Astrocyte of the spinal cord (primary cell): ENCODE data around the gene NSUN6.
A peak's percentile ranks its signal among the peaks of the same experiment; 100 is the strongest.

ENCODE experiments used
- DNase-seq: peaks from one replicate; pipeline ENCODE4 v3.0.0; 2011; ENCODE audit warnings: low read depth, low spot score
- H3K4me3 ChIP-seq: 2 replicates; pipeline ENCODE4 v1.5.1; 2011; ENCODE audit warnings: low read depth, mild to moderate bottlenecking, low read length, moderate library complexity
- CTCF ChIP-seq: IDR thresholded peaks from 2 replicates; pipeline ENCODE4 v1.5.1; 2012; ENCODE audit warnings: low read depth, mild to moderate bottlenecking, low read length, inconsistent platforms
- in situ Hi-C: cut with HindIII; loops from 2 replicates; pipeline ENCODE4 v1.10.0; 2017; ENCODE audit warnings: low sequenced_read_pairs

Gene NSUN6

GRCh38 chr10:18583575-18584270 is 67.7 kb downstream of the NSUN6 start:
- TF ChIP-seq CTCF: peak; percentile 22
- no peak for DNase-seq
- no peak overlapping the region for H3K4me3 ChIP-seq
- in situ Hi-C loops: no loop called here

DNA sequence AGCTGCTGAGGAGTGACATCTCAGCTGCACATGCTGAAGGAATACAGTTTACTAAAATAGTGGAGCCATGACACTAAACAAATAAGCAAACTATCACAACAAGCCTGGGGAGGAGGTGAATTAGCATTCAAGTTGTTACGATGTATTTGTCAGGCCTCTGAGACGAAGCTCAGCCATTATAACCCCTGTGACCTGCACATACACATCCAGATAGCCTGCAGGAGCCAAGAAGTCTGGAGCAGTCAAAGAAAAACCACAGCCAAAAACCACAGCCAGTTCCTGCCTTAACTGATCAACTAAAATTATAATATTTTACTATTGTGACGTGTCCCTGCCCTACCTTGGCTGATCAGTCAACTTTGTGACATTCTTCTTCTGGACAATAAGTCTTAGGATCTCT is 68.6 kb downstream of the NSUN6 start:
- H3K4me3 ChIP-seq: no peak overlapping the region
- TF ChIP-seq CTCF: no peak
- DNase-seq: peak; percentile 18
- in situ Hi-C loops: no loop called here

DNA sequence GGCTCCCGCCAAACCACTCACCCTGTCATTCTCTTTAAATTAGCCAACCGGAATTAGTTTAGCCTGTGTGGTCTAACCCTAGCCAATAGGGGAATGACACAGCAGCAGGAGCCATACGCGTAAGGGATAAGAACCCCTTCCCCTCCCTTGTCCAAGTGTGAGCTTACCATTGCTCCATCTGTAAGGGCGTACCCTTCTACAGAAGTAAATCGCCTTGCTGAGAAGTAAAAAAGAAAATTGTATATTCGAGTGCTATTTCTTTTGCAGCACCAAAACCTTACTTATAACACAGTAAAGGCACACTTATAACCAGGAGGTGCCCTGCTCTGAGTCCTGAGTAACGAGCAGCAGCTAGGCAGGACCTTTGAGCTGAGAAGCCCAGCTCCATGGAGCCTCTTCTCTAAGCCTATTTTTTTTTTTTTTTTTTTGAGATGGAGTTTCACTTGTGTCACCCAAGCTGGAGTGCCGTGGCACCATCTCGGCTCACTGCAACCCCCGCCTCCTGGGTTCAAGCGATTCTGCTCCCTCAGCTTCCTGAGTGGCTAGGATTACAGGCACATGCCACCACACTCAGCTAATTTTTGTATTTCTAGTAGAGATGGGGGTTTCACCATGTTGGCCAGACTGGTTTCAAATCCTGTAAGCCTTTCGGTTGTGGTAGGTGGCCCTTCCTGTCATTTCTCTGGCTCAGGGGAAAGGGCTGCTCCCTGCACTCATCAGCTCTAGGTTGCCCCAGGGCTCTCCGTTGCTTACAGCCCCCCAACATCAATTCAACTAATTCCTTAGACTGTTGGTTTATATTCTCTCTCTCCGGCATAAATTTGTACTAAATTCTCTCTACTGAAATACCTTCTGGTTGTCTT is 73.3 kb downstream of the NSUN6 start:
- no peak overlapping the region for H3K4me3 ChIP-seq
- TF ChIP-seq CTCF: no peak
- in situ Hi-C loops: no loop called here
- DNase-seq: no peak

- DNase-seq: no peak
- in situ Hi-C loops: no loop called here
- H3K4me3 ChIP-seq: no peak overlapping the region
- TF ChIP-seq CTCF: no peak
These were observed 74.8 kb downstream of the NSUN6 start for GRCh38 chr10:18576586-18576985.

GRCh38 chr10:18572959-18573561 is 78.3 kb downstream of the NSUN6 start:
- no peak for DNase-seq
- in situ Hi-C loops: no loop called here
- no peak overlapping the region for H3K4me3 ChIP-seq
- TF ChIP-seq CTCF: no peak

- H3K4me3 ChIP-seq: no peak overlapping the region
- no peak for TF ChIP-seq CTCF
- DNase-seq: no peak
- in situ Hi-C loops: no loop called here
These were observed 79.6 kb downstream of the NSUN6 start for GRCh38 chr10:18571780-18572179.
